Lower lobe of right lung (tissue), 2 donors: ENCODE measurements around the gene TSTD1. TPM values are rescaled to one million over a fixed set of nuclear protein-coding genes. Genes with fewer than 3 reads are reported as not detected.

ENCODE experiments used
- ATAC-seq, 2 donors: fragments of 200-7000 bp; cut with Tn5 transposase; one replicate each; pipeline ENCODE4 v1.9.1; 2020 to 2022; ENCODE audit warnings: mild to moderate bottlenecking in 2 of 2, moderate library complexity in 2 of 2
- DNase-seq: peaks from one replicate; pipeline ENCODE4 v3.0.0-alpha.2; 2020
- H3K27ac ChIP-seq: fragments of 200-600 bp; one replicate; pipeline ENCODE4 v1.8.0; 2022
- H3K27me3 ChIP-seq: fragments of 200-600 bp; one replicate; pipeline ENCODE4 v1.8.0; 2022; ENCODE audit warnings: low read depth
- H3K36me3 ChIP-seq: fragments of 200-600 bp; one replicate; pipeline ENCODE4 v1.8.0; 2022; ENCODE audit warnings: mild to moderate bottlenecking
- H3K4me1 ChIP-seq: fragments of 200-600 bp; one replicate; pipeline ENCODE4 v1.8.0; 2022
- H3K4me3 ChIP-seq: fragments of 200-600 bp; one replicate; pipeline ENCODE4 v1.8.0; 2022; ENCODE audit warnings: mild to moderate bottlenecking
- H3K9me3 ChIP-seq: fragments of 200-600 bp; one replicate; pipeline ENCODE4 v1.8.0; 2022
- intact Hi-C: fragments of 100-400 bp; cut with DNase I; formaldehyde crosslinking; loops from one replicate; pipeline ENCODE4 v1.11.0; 2022
- total RNA-seq: library from RNA; stranded (reverse); fragmentation: NEBNext Ultra II Directional; extraction: Animal tissue kit (Norgen Biotek cat#: 25700); gene quantifications from one replicate; pipeline ENCODE4 v1.2.1, GENCODE V29; 2021
- TF ChIP-seq, protein P1 (sequence below): fragments of 200-600 bp; IDR thresholded peaks from one replicate; pipeline ENCODE4 v1.8.0; 2022; ENCODE audit warnings: antibody characterized with exemption, mild to moderate bottlenecking
- donor health status: DM: no; HTN: yes; CAD: no; lungs with severe emphysema.

Gene TSTD1
- total RNA-seq, 1 donor from 2014 or later: 63.2 TPM

GRCh38 chr1:161071886-161072371 is 33.2 kb upstream of the TSTD1 start:
- H3K9me3 ChIP-seq: no peaks in the 10 kb centered on the region
- DNase-seq: peak; percentile 86
- TF ChIP-seq, protein P1, sequence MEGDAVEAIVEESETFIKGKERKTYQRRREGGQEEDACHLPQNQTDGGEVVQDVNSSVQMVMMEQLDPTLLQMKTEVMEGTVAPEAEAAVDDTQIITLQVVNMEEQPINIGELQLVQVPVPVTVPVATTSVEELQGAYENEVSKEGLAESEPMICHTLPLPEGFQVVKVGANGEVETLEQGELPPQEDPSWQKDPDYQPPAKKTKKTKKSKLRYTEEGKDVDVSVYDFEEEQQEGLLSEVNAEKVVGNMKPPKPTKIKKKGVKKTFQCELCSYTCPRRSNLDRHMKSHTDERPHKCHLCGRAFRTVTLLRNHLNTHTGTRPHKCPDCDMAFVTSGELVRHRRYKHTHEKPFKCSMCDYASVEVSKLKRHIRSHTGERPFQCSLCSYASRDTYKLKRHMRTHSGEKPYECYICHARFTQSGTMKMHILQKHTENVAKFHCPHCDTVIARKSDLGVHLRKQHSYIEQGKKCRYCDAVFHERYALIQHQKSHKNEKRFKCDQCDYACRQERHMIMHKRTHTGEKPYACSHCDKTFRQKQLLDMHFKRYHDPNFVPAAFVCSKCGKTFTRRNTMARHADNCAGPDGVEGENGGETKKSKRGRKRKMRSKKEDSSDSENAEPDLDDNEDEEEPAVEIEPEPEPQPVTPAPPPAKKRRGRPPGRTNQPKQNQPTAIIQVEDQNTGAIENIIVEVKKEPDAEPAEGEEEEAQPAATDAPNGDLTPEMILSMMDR: peak; percentile 65
- ATAC-seq: peak; percentile 35 to 68
- H3K4me3 ChIP-seq: no peak overlapping the region
- intact Hi-C loops: no loop called here
- no peaks in the 10 kb centered on the region for H3K27me3 ChIP-seq
- H3K27ac ChIP-seq: no peak overlapping the region
- H3K36me3 ChIP-seq: peaks cover 6% of the 10 kb centered on the region
- H3K4me1 ChIP-seq: peaks cover 7% of the 10 kb centered on the region

DNA sequence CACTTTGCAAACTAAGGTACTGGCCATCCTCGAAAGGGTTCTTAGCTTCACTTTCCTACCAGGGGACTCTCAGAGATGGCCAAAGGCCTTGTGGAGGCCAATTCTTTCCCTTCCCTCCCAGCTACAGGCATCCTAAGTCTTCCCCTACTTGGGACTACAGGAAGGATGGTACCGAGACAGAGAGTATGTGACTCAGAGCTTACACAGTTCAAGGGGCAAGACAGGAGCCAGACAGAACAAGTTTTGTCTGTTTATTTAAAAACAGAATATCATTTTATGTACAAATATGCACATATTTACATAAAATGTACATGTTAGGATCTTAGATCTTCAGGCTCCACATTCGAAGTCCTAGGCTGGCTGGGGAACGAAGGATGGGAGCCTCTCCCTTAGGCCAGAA is 32.0 kb upstream of the TSTD1 start:
- DNase-seq: no peak
- peak overlapping the region; percentile 90 for H3K27ac ChIP-seq
- no peaks in the 10 kb centered on the region for H3K27me3 ChIP-seq
- H3K36me3 ChIP-seq: no peaks in the 10 kb centered on the region
- intact Hi-C loops: no loop called here
- H3K9me3 ChIP-seq: no peaks in the 10 kb centered on the region
- TF ChIP-seq, protein P1: no peak
- no peak overlapping the region for H3K4me3 ChIP-seq
- peaks cover 17% of the 10 kb centered on the region for H3K4me1 ChIP-seq
- ATAC-seq: no peak

DNA sequence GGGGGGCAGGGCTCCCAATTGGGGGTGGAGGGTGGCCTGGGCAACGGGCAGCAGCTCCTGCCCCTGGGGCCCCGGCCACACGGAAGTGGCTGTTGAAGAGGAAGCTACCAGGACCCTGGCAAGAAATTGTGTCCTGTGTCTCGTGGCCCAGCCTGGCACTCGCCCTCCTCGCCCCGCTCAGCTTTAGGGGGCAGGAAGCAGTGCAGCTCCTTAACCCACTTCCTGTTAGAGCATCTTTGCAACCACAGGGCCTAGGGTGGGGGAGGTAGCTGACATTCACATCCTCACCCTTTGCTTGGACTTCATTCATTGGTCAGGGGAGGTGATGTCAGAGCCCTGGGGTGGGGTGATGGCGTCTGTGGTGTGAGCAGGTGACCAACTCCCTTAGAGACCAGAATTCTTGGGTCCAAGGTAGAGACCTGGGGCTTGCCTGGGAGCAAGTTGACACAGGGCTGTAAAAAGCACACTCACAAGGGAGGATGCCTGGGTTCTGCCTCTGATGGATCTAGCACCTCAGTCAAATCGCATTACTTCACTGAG is 31.0 kb upstream of the TSTD1 start, which contains the start of gene ARHGAP30:
Gene ARHGAP30, minus strand, starts transcription at position 161 of the 540 bp plus-strand sequence. CDS start 267 bp downstream, outside the sequence.
- intact Hi-C loops: no loop called here
- H3K27ac ChIP-seq: peak within 1 kb of the TSS; percentile 90
- DNase-seq (peak; percentile 92), ATAC-seq (peak; percentile 82 to 90)
- H3K9me3 ChIP-seq: no peaks in the 10 kb centered on the region
- no peaks in the 10 kb centered on the region for H3K36me3 ChIP-seq
- peaks cover 17% of the 10 kb centered on the region for H3K4me1 ChIP-seq
- H3K27me3 ChIP-seq: no peaks in the 10 kb centered on the region
- TF ChIP-seq, protein P1: no peak
- H3K4me3 ChIP-seq: peak within 1 kb of the TSS; percentile 59

- H3K4me1 ChIP-seq: peaks cover 17% of the 10 kb centered on the region
Measured at GRCh38 chr1:161069241-161069640, 30.5 kb upstream of the TSTD1 start.

DNA sequence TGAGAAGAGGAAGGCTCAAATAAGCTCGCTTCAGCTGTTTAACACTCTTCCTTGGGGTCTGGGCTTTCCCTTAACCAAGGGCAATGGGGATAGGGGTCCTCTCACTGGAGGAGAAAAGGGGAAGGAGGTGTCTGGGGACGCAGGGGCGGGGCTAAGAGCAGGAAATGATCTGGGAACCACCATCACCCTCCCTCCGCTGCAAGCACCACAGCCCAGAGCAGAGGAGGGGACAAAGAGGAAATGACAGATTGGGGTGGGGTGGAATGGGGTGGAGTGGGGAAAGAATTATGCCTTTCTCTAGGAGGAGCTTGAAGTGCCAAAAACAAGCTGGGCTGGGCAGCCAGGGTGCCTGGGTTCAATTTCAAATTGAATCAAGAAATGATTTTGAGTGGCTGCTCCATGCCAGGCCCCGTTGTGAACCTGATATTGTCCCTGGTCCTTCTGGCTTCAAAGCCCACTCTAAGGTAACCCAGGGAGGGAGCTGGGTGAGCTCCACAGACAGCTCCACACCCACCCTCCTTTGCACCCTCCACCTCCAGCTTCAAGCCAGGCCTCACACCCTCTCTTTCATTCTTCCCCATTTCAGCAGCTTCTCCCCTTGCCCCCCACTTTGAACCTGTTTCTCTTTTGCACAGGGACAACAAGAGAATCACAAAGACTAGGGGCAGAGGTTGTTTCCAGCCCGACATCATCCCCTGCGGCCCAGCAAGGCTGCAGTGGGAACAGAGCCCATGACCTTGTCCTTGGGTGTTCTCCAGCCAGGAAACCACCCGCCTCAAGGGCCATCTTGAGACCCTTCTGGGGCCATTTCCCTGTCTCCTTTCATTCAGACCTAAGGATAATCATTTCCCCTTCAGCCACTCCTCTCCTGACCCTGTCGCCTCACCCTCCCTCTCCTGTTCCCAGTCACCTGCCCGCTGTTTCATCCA is 29.8 kb upstream of the TSTD1 start:
- Histone ChIP-seq H3K9me3 (no peaks in the 10 kb centered on the region), H3K4me1 (peaks cover 17% of the 10 kb centered on the region), H3K36me3 (no peaks in the 10 kb centered on the region), H3K27ac (peak overlapping the region; percentile 90), H3K4me3 (peak overlapping the region; percentile 59), H3K27me3 (no peaks in the 10 kb centered on the region)
- TF ChIP-seq, protein P1: no peak
- intact Hi-C loops: no loop called here
- DNase-seq (peak; percentile 88), ATAC-seq (peak; percentile 82 to 88)

More at GRCh38 chr1:161069241-161069640, 30.5 kb upstream of the TSTD1 start:
- intact Hi-C loops: no loop called here
- ATAC-seq (peak in 1 of 2 donors; percentile 1), DNase-seq (no peak)
- no peaks in the 10 kb centered on the region for H3K36me3 ChIP-seq
- peak overlapping the region; percentile 90 for H3K27ac ChIP-seq
- peak overlapping the region; percentile 59 for H3K4me3 ChIP-seq
- no peaks in the 10 kb centered on the region for H3K9me3 ChIP-seq
- no peaks in the 10 kb centered on the region for H3K27me3 ChIP-seq
- TF ChIP-seq, protein P1: no peak
